Keratinocyte (primary cell): ENCODE data around the gene NOP14. TPM values are rescaled to one million over a fixed set of nuclear protein-coding genes. Genes with fewer than 3 reads are reported as not detected.

Experiments
- DNase-seq: peaks from one replicate; pipeline ENCODE4 v3.0.0-alpha.2; 2011; ENCODE audit warnings: low read depth, missing footprints, low spot score
- FAIRE-seq: peaks from 2 replicates; lab custom pipeline; 2011; peaks lifted over from hg19 to GRCh38; lab: Jason Lieb, UNC
- H2AFZ ChIP-seq: 2 replicates; pipeline ENCODE4 v1.6.0; 2012; ENCODE audit warnings: low read length, control low read depth, inconsistent platforms; ENCODE audit not compliant: control insufficient read depth
- H3K27ac ChIP-seq: 2 replicates; pipeline ENCODE4 v1.5.1; 2011; ENCODE audit warnings: low read length; ENCODE audit not compliant: control insufficient read depth, insufficient read depth
- H3K27me3 ChIP-seq: 3 replicates; pipeline ENCODE4 v1.6.0; 2011; ENCODE audit warnings: low read length; ENCODE audit not compliant: control insufficient read depth, insufficient read depth; ENCODE audit errors: extremely low read depth
- H3K36me3 ChIP-seq, 2 experiments: 2 replicates in 1 of 2; 3 replicates in 1 of 2; pipeline ENCODE4 v1.5.1; 2011; ENCODE audit warnings: low read length in 2 of 2, mild to moderate bottlenecking in 1 of 2; ENCODE audit not compliant: control insufficient read depth in 2 of 2, insufficient read depth in 2 of 2; ENCODE audit errors: extremely low read depth in 1 of 2
- H3K4me1 ChIP-seq: 3 replicates; pipeline ENCODE4 v1.5.1; 2011; ENCODE audit warnings: low read length; ENCODE audit not compliant: control insufficient read depth, insufficient read depth; ENCODE audit errors: extremely low read depth
- H3K4me2 ChIP-seq: 3 replicates; pipeline ENCODE4 v1.6.0; 2011; ENCODE audit warnings: low read depth, low read length; ENCODE audit not compliant: control insufficient read depth, insufficient read depth; ENCODE audit errors: extremely low read depth
- H3K4me3 ChIP-seq, 3 experiments: fragments of 200-600 bp in 1 of 3; sonication (generic) in 1 of 3; 2 replicates in 2 of 3; 3 replicates in 1 of 3; pipeline ENCODE4 v1.5.1; 2011 to 2016; ENCODE audit warnings: low read length in 3 of 3, mild to moderate bottlenecking in 3 of 3, control low read depth in 2 of 3, inconsistent platforms in 1 of 3, low read depth in 1 of 3, mixed read lengths in 1 of 3, mixed run types in 1 of 3, moderate library complexity in 1 of 3; ENCODE audit not compliant: control insufficient read depth in 2 of 3, insufficient read depth in 2 of 3; ENCODE audit errors: extremely low read depth in 1 of 3
- H3K79me2 ChIP-seq: 2 replicates; pipeline ENCODE4 v1.6.0; 2012; ENCODE audit warnings: low read length; ENCODE audit not compliant: control insufficient read depth, insufficient read depth
- H3K9ac ChIP-seq: 3 replicates; pipeline ENCODE4 v1.6.0; 2011; ENCODE audit warnings: low read length; ENCODE audit not compliant: control insufficient read depth, insufficient read depth; ENCODE audit errors: extremely low read depth
- H3K9me1 ChIP-seq: 3 replicates; pipeline ENCODE4 v1.6.0; 2011; ENCODE audit warnings: low read length; ENCODE audit not compliant: control insufficient read depth, insufficient read depth; ENCODE audit errors: extremely low read depth
- H3K9me3 ChIP-seq: 2 replicates; pipeline ENCODE4 v1.5.1; 2012; ENCODE audit warnings: low read depth, low read length; ENCODE audit not compliant: control insufficient read depth
- H4K20me1 ChIP-seq: 3 replicates; pipeline ENCODE4 v1.6.0; 2011; ENCODE audit warnings: low read length; ENCODE audit not compliant: control insufficient read depth, insufficient read depth; ENCODE audit errors: extremely low read depth
- EZH2 ChIP-seq: IDR thresholded peaks from one replicate; pipeline ENCODE4 v1.6.1; 2012; ENCODE audit warnings: inconsistent platforms, mild to moderate bottlenecking, low read length, moderate library complexity
- dilution Hi-C: fragments of 300-500 bp; cut with MboI; formaldehyde crosslinking; loops from one replicate; pipeline ENCODE4 v1.7.0; 2020; ENCODE audit warnings: low sequenced_read_pairs; ENCODE audit not compliant: extremely low pct_ligation_motif_present
- polyA plus RNA-seq, 5 experiments: library from polyadenylated mRNA; depleted of rRNA in 3 of 5; stranded (reverse) in 3 of 5; stranded (forward) in 1 of 5; unstranded in 1 of 5; fragments of >200 nt; gene quantifications; 1 replicate in 1 of 5; 2 replicates in 3 of 5; 3 replicates in 1 of 5; pipeline versions ENCODE4 v1.2.1 to v1.2.3, GENCODE V29; 2011 to 2012; ENCODE audit warnings: missing spikeins in 2 of 5, low read depth in 1 of 5, low replicate concordance in 1 of 5
- TF ChIP-seq, protein P1 (sequence below), 3 experiments: IDR thresholded peaks in 1 of 3; conservative IDR thresholded peaks in 1 of 3; optimal IDR thresholded peaks in 1 of 3; 2 replicates in 2 of 3; 3 replicates in 1 of 3; pipeline versions ENCODE3 to v1.5.1; 2011; ENCODE audit warnings: low read length in 3 of 3, mild to moderate bottlenecking in 3 of 3, moderate library complexity in 2 of 3, control low read depth in 1 of 3, inconsistent platforms in 1 of 3; ENCODE audit not compliant: insufficient read depth in 2 of 3; ENCODE audit errors: extremely low read depth in 1 of 3

Gene NOP14
- polyA plus RNA-seq, 1 donor (not counting 4 experiments of a cell fraction or from before 2014, with no cell fraction given): 21.8 TPM

DNA sequence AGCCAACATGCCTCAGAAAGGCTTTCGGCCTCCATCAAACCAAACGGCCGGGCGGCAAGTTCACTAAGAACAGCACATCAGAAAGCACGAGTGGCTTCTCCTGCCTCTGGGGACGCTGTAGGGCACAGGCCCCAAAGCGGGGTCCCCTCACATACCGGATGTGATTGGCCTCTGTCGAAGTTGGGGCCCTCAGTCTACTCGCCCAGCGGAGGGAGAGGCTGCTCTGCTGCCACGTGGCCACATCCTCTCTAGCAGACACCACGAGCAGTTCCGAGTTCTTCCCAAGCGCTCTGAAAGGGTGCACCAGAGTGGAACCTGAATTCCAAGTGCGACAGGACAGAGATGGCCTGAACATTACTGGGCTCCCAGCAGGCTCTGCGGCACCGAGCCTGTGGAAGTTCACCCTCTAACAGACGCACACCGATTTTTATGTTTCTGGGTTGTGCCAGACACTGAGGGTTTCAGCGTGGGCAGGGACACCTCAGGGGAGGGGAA is 21.1 kb downstream of the NOP14 start:
- Histone ChIP-seq H3K4me1 (peaks cover 12% of the 10 kb centered on the region), H2AFZ (no peak overlapping the region), H3K9me1 (no peaks in the 10 kb centered on the region), H3K27ac (no peak overlapping the region), H3K4me2 (no peak overlapping the region), H3K27me3 (no peaks in the 10 kb centered on the region), H3K36me3 (peaks cover 43 to 66% of the 10 kb centered on the region in 2 experiments), H4K20me1 (peaks cover 16% of the 10 kb centered on the region), H3K4me3 (no peak overlapping the region), H3K79me2 (peaks cover 8% of the 10 kb centered on the region), H3K9me3 (no peaks in the 10 kb centered on the region), H3K9ac (no peak overlapping the region)
- DNase-seq (no peak), FAIRE-seq (no peak)
- TF ChIP-seq, protein P1, sequence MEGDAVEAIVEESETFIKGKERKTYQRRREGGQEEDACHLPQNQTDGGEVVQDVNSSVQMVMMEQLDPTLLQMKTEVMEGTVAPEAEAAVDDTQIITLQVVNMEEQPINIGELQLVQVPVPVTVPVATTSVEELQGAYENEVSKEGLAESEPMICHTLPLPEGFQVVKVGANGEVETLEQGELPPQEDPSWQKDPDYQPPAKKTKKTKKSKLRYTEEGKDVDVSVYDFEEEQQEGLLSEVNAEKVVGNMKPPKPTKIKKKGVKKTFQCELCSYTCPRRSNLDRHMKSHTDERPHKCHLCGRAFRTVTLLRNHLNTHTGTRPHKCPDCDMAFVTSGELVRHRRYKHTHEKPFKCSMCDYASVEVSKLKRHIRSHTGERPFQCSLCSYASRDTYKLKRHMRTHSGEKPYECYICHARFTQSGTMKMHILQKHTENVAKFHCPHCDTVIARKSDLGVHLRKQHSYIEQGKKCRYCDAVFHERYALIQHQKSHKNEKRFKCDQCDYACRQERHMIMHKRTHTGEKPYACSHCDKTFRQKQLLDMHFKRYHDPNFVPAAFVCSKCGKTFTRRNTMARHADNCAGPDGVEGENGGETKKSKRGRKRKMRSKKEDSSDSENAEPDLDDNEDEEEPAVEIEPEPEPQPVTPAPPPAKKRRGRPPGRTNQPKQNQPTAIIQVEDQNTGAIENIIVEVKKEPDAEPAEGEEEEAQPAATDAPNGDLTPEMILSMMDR (optimal IDR thresholded peaks at IDR 0.05 in 1 of 3, IDR thresholded peaks at IDR 0.05 in 1 of 3, conservative IDR thresholded peaks at IDR 0.05 in 1 of 3; ENCODE audit: extremely low read depth in 1 of 3, insufficient read depth in 2 of 3, low read length in 3 of 3): no peak
- no peak for TF ChIP-seq EZH2
- dilution Hi-C loops: no loop called here

GRCh38 chr4:2941138-2942036 is 21.8 kb downstream of the NOP14 start:
- H3K27ac ChIP-seq: no peak overlapping the region

More at GRCh38 chr4:2941138-2942036, 21.8 kb downstream of the NOP14 start:
- DNase-seq (no peak), FAIRE-seq (no peak)
- Histone ChIP-seq H3K4me1 (peaks cover 19% of the 10 kb centered on the region), H3K4me3 (no peak overlapping the region), H3K9me1 (no peaks in the 10 kb centered on the region), H3K9ac (no peak overlapping the region), H3K36me3 (peaks cover 37 to 63% of the 10 kb centered on the region in 2 experiments), H2AFZ (no peak overlapping the region), H4K20me1 (peaks cover 22% of the 10 kb centered on the region), H3K27me3 (no peaks in the 10 kb centered on the region), H3K79me2 (peaks cover 8% of the 10 kb centered on the region), H3K4me2 (no peak overlapping the region), H3K9me3 (no peaks in the 10 kb centered on the region)
- TF ChIP-seq, protein P1 (optimal IDR thresholded peaks at IDR 0.05 in 1 of 3, IDR thresholded peaks at IDR 0.05 in 1 of 3, conservative IDR thresholded peaks at IDR 0.05 in 1 of 3; ENCODE audit: extremely low read depth in 1 of 3, insufficient read depth in 2 of 3, low read length in 3 of 3): no peak
- no peak for TF ChIP-seq EZH2
- dilution Hi-C loops: no loop called here
